SH-SY5Y (cell line): Measurements from ENCODE around the gene PIK3AP1.

Experiments
- GATA2 ChIP-seq: IDR thresholded peaks from 2 replicates; pipeline ENCODE4 v1.6.1; 2011; ENCODE audit warnings: mild to moderate bottlenecking, low read depth, low read length
- GATA3 ChIP-seq: IDR thresholded peaks from 2 replicates; pipeline ENCODE4 v1.6.1; 2011; ENCODE audit warnings: low read depth, mild to moderate bottlenecking, low read length, moderate library complexity

DNA sequence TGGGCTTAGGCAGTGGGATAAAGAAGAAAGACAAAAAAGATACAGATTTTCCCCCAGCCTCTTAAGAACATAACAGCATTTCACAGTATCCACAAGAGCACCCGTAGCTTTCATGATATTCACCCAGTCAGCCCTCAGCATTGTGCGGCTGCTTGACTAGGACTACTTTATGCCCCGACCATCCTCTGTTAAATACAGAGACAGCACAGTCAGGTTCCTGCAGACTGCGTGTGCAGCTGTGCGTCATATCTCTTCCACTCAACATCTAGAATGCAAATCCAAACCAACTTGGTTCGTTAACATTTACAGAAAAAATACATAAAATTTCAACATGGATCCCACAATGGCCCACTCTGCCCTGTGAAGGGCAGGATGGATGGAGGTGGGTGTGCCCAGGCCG lies 33.8 kb downstream of the PIK3AP1 start:
- no peak for TF ChIP-seq GATA3
- TF ChIP-seq GATA2: no peak
